ENCODE data around the gene LIME1. TPM values are rescaled to one million over a fixed set of nuclear protein-coding genes. Genes with fewer than 3 reads are reported as not detected.
A peak's percentile ranks its signal among the peaks of the same experiment; 100 is the strongest.

LIME1 gene
- total RNA-seq, 1 donor from 2014 or later, result 8.7 TPM

DNA sequence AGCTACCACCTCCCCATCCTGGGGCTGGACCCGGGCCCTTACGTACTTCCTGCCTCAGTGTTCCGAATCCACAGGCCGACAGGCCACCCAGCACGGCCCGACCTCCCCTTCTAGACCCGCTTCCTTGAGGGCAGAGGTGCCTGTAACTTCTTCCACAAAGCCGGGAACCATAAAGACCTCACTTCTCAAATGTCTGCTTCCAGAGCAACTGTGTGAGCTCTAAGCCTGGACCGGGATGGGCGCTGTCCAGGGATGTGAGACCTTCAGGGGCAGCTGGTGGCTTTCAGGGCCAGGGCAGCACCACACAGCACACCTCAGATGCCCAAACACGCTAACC, 12.4 kb downstream of the LIME1 start:
- ATAC-seq (no peak), DNase-seq (no peak)
- Histone ChIP-seq H3K27me3 (ENCODE audit: low read depth) (no peaks in the 10 kb centered on the region), H3K36me3 (peaks cover 15% of the 10 kb centered on the region), H3K4me3 (no peak overlapping the region), H3K27ac (no peak overlapping the region), H3K4me1 (no peaks in the 10 kb centered on the region), H3K9me3 (no peaks in the 10 kb centered on the region)
- TF ChIP-seq, protein P1, sequence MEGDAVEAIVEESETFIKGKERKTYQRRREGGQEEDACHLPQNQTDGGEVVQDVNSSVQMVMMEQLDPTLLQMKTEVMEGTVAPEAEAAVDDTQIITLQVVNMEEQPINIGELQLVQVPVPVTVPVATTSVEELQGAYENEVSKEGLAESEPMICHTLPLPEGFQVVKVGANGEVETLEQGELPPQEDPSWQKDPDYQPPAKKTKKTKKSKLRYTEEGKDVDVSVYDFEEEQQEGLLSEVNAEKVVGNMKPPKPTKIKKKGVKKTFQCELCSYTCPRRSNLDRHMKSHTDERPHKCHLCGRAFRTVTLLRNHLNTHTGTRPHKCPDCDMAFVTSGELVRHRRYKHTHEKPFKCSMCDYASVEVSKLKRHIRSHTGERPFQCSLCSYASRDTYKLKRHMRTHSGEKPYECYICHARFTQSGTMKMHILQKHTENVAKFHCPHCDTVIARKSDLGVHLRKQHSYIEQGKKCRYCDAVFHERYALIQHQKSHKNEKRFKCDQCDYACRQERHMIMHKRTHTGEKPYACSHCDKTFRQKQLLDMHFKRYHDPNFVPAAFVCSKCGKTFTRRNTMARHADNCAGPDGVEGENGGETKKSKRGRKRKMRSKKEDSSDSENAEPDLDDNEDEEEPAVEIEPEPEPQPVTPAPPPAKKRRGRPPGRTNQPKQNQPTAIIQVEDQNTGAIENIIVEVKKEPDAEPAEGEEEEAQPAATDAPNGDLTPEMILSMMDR (IDR thresholded peaks at IDR 0.05), result no peak
- intact Hi-C loops (cut with DNase I), result no loop called here

DNA sequence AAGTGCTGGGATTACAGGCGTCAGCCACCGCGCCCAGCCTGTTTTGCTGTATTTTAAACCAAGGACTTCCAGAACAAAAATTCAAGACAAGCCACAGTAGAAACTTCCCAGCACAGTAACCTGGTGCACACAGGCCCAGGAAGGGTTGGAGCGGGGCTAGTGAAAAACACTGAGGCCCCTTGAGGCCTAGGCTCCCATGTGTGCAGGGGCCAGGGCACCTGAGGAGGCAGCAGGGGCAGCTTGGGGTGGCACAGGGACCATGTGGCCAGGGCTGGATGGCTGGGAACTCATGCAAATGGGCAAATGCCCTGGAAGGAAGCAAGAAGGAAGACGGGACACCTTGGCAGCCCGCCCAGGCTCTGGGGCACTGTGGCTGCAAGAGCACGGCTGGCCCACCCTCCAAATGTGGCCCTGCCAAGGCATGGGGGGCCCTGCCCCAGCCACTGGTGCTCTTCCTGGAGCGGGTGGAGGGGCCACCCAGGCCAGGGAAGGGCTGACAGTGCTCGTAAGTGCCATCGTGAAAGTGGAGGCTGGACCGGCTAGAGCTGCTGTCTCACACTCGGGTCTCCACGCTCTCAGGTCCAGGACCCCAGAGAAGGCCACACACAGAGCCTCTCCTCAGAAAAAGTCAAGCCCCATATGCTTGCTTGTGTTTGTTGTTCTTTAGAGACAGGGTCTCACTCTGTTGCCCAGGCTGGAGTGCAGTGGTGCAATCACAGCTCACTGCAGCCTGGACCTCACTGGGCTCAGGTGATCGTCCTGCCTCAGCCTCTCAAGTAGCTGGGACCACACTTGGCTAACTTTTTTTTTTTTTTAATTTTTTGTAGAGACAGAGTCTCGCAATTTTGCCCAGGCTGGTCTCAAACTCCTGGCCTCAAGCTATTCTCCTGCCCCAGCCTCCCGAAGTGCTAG, 13.4 kb downstream of the LIME1 start:
- Histone ChIP-seq H3K4me3 (no peak overlapping the region), H3K27me3 (ENCODE audit: low read depth) (no peaks in the 10 kb centered on the region), H3K4me1 (no peaks in the 10 kb centered on the region), H3K9me3 (no peaks in the 10 kb centered on the region), H3K27ac (no peak overlapping the region), H3K36me3 (peaks cover 13% of the 10 kb centered on the region)
- ATAC-seq, result no peak
- TF ChIP-seq, protein P1 (IDR thresholded peaks at IDR 0.05), result no peak
- intact Hi-C loops (cut with DNase I), result no loop called here
- no peak for DNase-seq

DNA sequence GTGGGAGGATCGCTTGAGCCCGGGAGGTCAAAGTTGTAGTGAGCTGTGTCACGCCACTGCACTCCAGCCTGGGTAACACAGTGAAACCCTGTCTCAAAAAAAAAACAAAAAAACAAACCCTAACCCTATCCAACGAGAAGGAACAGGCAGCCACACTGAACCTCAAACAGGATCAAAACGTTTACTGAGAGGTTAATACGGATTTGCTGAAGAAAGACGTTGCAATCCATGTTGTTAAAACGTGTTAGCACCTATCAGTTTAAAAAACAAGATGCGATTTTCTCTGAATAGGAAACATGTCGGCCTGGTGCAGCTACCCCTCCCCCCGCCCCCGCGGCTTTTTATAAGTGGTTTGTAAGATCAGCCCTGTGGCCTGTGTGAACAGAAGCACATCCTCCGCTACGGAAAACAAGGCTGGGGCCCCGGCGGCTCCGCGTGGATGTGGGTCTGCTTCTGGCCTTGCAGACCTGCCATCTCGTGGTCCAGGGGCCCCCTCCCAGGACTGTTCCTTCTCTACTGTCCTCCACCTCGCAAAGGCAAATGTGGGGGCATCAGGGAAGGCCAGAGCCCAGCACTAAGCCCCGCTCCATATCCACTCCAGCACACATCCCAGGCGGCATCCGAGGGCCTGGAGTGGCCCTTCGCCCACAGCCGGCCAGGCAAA, 14.5 kb downstream of the LIME1 start:
- Histone ChIP-seq H3K27ac (no peak overlapping the region), H3K4me1 (no peaks in the 10 kb centered on the region), H3K4me3 (no peak overlapping the region), H3K9me3 (no peaks in the 10 kb centered on the region), H3K27me3 (ENCODE audit: low read depth) (no peaks in the 10 kb centered on the region), H3K36me3 (peaks cover 7% of the 10 kb centered on the region)
- DNase-seq, result no peak
- TF ChIP-seq, protein P1 (IDR thresholded peaks at IDR 0.05), result no peak
- ATAC-seq, result no peak
- intact Hi-C loops (cut with DNase I), result no loop called here

DNA sequence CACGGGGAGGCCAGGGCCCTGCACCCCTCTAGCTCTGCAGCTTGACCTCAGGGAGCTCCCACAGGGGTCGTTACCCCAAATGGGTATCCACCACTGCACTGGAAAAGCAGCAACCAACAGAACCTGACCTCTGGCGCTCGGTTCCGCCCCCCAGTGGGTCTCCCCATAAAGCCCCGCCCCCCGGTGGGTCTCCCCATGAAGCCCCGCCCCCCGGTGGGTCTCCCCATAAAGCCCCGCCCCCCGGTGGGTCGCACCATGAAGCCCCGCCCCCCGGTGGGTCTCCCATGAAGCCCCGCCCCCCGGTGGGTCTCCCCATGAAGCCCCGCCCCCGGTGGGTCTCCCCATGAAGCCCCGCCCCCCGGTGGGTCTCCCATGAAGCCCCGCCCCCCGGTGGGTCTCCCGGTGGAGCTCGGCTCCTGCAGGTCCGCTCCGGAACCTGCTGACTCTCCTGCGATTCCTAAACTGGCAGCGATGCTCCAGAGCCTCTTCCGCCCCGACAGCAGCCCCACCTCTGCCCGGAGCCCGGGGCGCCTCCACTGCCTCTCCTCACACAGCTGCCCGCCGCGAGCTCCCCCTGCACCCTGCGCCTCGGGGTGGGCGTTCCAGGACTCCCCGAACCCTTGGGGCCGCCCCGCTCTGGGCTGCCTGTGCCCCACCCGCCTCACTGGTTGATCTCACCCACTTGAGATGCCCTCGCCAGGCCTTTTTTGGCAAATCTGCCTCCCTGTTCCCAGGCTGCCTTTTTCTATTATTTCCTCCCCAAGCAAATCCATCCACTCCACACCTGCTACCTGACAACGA, 15.2 kb downstream of the LIME1 start:
- TF ChIP-seq, protein P1 (IDR thresholded peaks at IDR 0.05), result no peak
- ATAC-seq (peak; percentile 2 to 23), DNase-seq (no peak)
- H3K4me1 ChIP-seq, result no peaks in the 10 kb centered on the region
- H3K36me3 ChIP-seq, result peaks cover 5% of the 10 kb centered on the region
- no peaks in the 10 kb centered on the region for H3K9me3 ChIP-seq
- no peak overlapping the region for H3K4me3 ChIP-seq
- no peaks in the 10 kb centered on the region for H3K27me3 ChIP-seq (ENCODE audit: low read depth)
- intact Hi-C loops (cut with DNase I), result no loop called here
- no peak overlapping the region for H3K27ac ChIP-seq

DNA sequence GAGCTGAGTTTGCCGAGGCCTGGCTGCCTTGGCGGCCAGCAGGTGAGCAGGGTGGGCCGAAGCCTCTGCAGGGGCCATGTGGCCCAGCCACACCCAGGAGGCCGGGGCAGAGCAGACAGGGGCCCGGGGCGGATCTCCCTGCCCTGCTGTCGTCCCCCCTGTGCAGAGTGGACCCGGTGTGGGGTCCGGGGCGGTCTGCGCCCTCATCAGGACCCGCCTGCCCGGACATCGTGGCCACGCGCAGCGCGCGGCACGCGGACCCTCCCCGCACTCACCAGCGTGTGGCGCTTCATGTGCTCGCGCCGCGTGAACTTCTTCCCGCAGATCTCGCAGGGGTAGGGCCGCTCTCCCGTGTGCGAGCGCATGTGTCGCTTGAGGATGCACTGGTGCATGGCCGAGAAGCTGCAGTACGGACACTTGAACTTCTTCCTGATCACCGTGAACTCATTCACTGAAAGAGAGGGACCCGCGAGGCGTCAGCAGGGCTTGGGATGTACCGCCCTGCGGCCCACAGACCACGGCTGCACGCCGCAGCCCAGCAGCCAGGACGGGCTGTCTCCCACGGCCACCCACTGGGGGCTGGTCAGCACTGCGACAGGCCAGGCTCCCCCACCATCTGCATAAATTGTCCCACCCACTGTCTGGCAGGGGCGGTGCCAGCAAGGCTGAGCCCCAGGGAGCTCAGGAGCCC, 16.1 kb downstream of the LIME1 start:
- ATAC-seq, result peak in 1 of 2 donors; percentile 8
- TF ChIP-seq, protein P1 (IDR thresholded peaks at IDR 0.05), result no peak
- no peak overlapping the region for H3K4me3 ChIP-seq
- H3K9me3 ChIP-seq, result no peaks in the 10 kb centered on the region
- no peak for DNase-seq
- no peaks in the 10 kb centered on the region for H3K27me3 ChIP-seq (ENCODE audit: low read depth)
- no peaks in the 10 kb centered on the region for H3K4me1 ChIP-seq
- peaks cover 5% of the 10 kb centered on the region for H3K36me3 ChIP-seq
- intact Hi-C loops (cut with DNase I), result no loop called here
- H3K27ac ChIP-seq, result no peak overlapping the region

Measured in lower lobe of right lung (tissue), 2 donors.